Osteoblast (primary cell): ENCODE results near the gene IL4I1. TPM values are rescaled to one million over a fixed set of nuclear protein-coding genes. Genes with fewer than 3 reads are reported as not detected.

ENCODE experiments used
- DNase-seq: peaks from one replicate; pipeline ENCODE4 v3.0.0; 2011; ENCODE audit warnings: low spot score, mixed read lengths; ENCODE audit not compliant: insufficient read length; ENCODE audit errors: missing footprints
- H2AFZ ChIP-seq: 2 replicates; pipeline ENCODE4 v1.6.0; 2011; ENCODE audit warnings: mild to moderate bottlenecking, low read length
- H3K27ac ChIP-seq: 2 replicates; pipeline ENCODE4 v1.5.1; 2011; ENCODE audit warnings: mild to moderate bottlenecking, low read depth, low read length, moderate library complexity
- H3K27me3 ChIP-seq: 2 replicates; pipeline ENCODE4 v1.6.0; 2012; ENCODE audit warnings: mild to moderate bottlenecking, control low read depth, inconsistent platforms, low read length, moderate library complexity; ENCODE audit not compliant: insufficient read depth
- H3K36me3 ChIP-seq: 2 replicates; pipeline ENCODE4 v1.5.1; 2011; ENCODE audit warnings: mild to moderate bottlenecking, low read length, control low read depth, moderate library complexity; ENCODE audit not compliant: insufficient read depth
- H3K4me1 ChIP-seq: 2 replicates; pipeline ENCODE4 v1.5.1; 2011; ENCODE audit warnings: mild to moderate bottlenecking, low read length, control low read depth, moderate library complexity; ENCODE audit not compliant: insufficient read depth
- H3K4me2 ChIP-seq: 2 replicates; pipeline ENCODE4 v1.6.0; 2011; ENCODE audit warnings: mild to moderate bottlenecking, low read length; ENCODE audit not compliant: insufficient read depth
- H3K4me3 ChIP-seq: fragments of 200-600 bp; sonication (generic); 3 replicates; pipeline ENCODE4 v1.5.1; 2012; ENCODE audit warnings: mild to moderate bottlenecking, low read length, inconsistent platforms; ENCODE audit not compliant: insufficient read depth
- H3K79me2 ChIP-seq: 2 replicates; pipeline ENCODE4 v1.6.0; 2012; ENCODE audit warnings: mild to moderate bottlenecking, low read length, control low read depth, inconsistent platforms; ENCODE audit not compliant: insufficient read depth
- H3K9me3 ChIP-seq: 2 replicates; pipeline ENCODE4 v1.5.1; 2011; ENCODE audit warnings: low read depth, low read length, control low read depth
- H4K20me1 ChIP-seq: 2 replicates; pipeline ENCODE4 v1.6.0; 2012; ENCODE audit warnings: mild to moderate bottlenecking, low read length, control low read depth; ENCODE audit not compliant: insufficient read depth
- total RNA-seq: library from RNA; depleted of rRNA; stranded (reverse); fragments of >200 nt; gene quantifications from 2 replicates; pipeline ENCODE4 v1.2.3, GENCODE V29; 2012
- TF ChIP-seq, protein P1 (sequence below): IDR thresholded peaks from 2 replicates; pipeline ENCODE4 v1.5.1; 2011; ENCODE audit warnings: mild to moderate bottlenecking, low read depth, low read length, moderate library complexity; ENCODE audit errors: extremely low read depth

IL4I1 gene
- total RNA-seq, 1 donor = 1.4 TPM

DNA sequence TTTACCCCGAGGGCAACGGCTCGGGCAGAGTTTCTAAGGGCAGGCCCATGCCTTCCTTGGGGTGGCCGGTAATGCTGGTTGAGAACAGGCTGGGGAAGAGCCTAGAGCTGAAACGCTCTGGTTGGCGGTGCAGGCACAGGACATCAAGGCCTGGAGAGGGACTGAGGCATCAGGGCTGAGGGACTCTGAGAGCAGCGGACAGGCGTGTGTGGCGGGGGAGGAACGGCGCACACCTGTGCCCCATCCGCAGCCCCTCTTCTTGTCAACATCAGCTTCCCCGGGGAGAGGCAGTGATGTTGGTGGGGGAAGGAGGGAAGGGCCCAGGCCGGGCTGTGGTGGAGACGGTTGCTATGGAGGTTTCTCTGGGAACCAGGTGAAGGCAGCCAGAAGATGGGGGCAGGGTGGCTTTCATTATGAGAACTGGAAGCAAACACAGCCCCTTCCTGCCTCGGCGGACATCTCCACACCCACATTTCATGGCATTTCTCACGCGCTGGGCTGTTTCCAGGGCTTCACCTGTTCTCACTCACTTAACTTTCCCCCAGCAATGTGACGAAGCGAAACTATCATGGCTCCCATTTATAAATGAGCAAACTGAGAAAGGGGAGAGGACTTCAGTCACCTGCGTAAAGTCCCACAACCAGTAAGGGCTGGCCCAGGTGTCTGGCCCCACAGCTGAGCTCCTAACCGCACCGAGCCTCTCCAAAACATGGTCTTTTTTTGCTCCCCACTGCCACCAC lies 24.1 kb upstream of the IL4I1 start:
- TF ChIP-seq, protein P1, sequence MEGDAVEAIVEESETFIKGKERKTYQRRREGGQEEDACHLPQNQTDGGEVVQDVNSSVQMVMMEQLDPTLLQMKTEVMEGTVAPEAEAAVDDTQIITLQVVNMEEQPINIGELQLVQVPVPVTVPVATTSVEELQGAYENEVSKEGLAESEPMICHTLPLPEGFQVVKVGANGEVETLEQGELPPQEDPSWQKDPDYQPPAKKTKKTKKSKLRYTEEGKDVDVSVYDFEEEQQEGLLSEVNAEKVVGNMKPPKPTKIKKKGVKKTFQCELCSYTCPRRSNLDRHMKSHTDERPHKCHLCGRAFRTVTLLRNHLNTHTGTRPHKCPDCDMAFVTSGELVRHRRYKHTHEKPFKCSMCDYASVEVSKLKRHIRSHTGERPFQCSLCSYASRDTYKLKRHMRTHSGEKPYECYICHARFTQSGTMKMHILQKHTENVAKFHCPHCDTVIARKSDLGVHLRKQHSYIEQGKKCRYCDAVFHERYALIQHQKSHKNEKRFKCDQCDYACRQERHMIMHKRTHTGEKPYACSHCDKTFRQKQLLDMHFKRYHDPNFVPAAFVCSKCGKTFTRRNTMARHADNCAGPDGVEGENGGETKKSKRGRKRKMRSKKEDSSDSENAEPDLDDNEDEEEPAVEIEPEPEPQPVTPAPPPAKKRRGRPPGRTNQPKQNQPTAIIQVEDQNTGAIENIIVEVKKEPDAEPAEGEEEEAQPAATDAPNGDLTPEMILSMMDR = no peak
- no peak for DNase-seq
- Histone ChIP-seq H3K27ac (no peak overlapping the region), H4K20me1 (peaks cover 63% of the 10 kb centered on the region), H3K9me3 (no peaks in the 10 kb centered on the region), H3K4me2 (no peak overlapping the region), H3K36me3 (peaks cover 42% of the 10 kb centered on the region), H3K4me1 (peaks cover 10% of the 10 kb centered on the region), H2AFZ (no peak overlapping the region), H3K79me2 (peaks cover 90% of the 10 kb centered on the region), H3K4me3 (no peak overlapping the region), H3K27me3 (no peaks in the 10 kb centered on the region)

DNA sequence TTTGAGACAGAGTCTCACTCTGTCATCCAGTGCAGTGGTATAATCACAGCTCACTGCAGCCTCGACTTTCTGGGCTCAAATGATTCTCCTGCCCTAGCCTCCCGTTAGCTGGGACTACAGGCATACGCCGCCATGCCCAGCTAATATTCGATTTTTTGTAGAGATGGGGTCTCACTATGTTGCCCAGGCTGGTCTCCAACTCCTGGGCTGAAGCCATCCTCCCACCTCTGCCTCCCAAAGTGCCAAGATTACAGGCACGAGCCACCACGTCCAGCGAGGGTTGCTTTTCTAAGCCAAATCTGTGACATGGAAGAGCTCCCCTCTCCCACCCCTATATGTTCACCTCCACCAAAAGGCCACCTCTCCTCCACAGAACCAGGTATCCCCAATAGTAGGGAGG lies 21.4 kb upstream of the IL4I1 start:
- peaks cover 58% of the 10 kb centered on the region for H4K20me1 ChIP-seq
- DNase-seq = no peak
- TF ChIP-seq, protein P1 = no peak
- H3K4me1 ChIP-seq = peaks cover 10% of the 10 kb centered on the region
- H3K4me3 ChIP-seq = no peak overlapping the region
- no peaks in the 10 kb centered on the region for H3K9me3 ChIP-seq
- no peaks in the 10 kb centered on the region for H3K27me3 ChIP-seq
- H3K27ac ChIP-seq = no peak overlapping the region
- peaks cover 47% of the 10 kb centered on the region for H3K36me3 ChIP-seq
- H2AFZ ChIP-seq = no peak overlapping the region
- H3K4me2 ChIP-seq = no peak overlapping the region
- peaks cover 86% of the 10 kb centered on the region for H3K79me2 ChIP-seq

GRCh38 chr19:49916839-49917733 lies 20.4 kb upstream of the IL4I1 start:
- Histone ChIP-seq H3K79me2 (peaks cover 79% of the 10 kb centered on the region), H3K4me3 (no peak overlapping the region), H2AFZ (no peak overlapping the region), H3K4me1 (peaks cover 4% of the 10 kb centered on the region), H4K20me1 (peaks cover 48% of the 10 kb centered on the region), H3K27ac (no peak overlapping the region), H3K9me3 (no peaks in the 10 kb centered on the region), H3K27me3 (no peaks in the 10 kb centered on the region), H3K4me2 (no peak overlapping the region), H3K36me3 (peaks cover 52% of the 10 kb centered on the region)
- TF ChIP-seq, protein P1 = peak; percentile 22
- no peak for DNase-seq

GRCh38 chr19:49915271-49915670 lies 18.6 kb upstream of the IL4I1 start:
- H3K4me1 ChIP-seq = peaks cover 3% of the 10 kb centered on the region
- no peak overlapping the region for H2AFZ ChIP-seq
- TF ChIP-seq, protein P1 = no peak
- peaks cover 50% of the 10 kb centered on the region for H3K36me3 ChIP-seq
- no peak for DNase-seq
- no peak overlapping the region for H3K27ac ChIP-seq
- no peaks in the 10 kb centered on the region for H3K27me3 ChIP-seq
- H3K9me3 ChIP-seq = no peaks in the 10 kb centered on the region
- H3K4me2 ChIP-seq = no peak overlapping the region
- peaks cover 32% of the 10 kb centered on the region for H4K20me1 ChIP-seq
- peaks cover 62% of the 10 kb centered on the region for H3K79me2 ChIP-seq
- H3K4me3 ChIP-seq = no peak overlapping the region
